ENCODE data around the gene ZMYM1. TPM values are rescaled to one million over a fixed set of nuclear protein-coding genes. Genes with fewer than 3 reads are reported as not detected.
A peak's percentile ranks its signal among the peaks of the same experiment; 100 is the strongest.

The ZMYM1 gene
- total RNA-seq, 2 experiments from 2014 or later = 6.8 to 8.9 TPM

GRCh38 chr1:35032384-35032739 lies 46.8 kb upstream of the ZMYM1 start:
- TF ChIP-seq CTCF (IDR thresholded peaks at IDR 0.05) = no peak
- peak overlapping the region; percentile 98 for H3K4me3 Mint-ChIP-seq
- intact Hi-C loops (cut with micrococcal nuclease) = loop anchor here (5.0 kb wide), 1 partner anchor 45 kb away; the partner anchor contains the start of gene ZMYM1
- H3K36me3 Mint-ChIP-seq (ENCODE audit: low read depth) = peaks cover 24% of the 10 kb centered on the region
- H3K27me3 Mint-ChIP-seq = no peaks in the 10 kb centered on the region
- H3K27ac Mint-ChIP-seq = no peak overlapping the region
- peaks cover 18% of the 10 kb centered on the region for H3K4me1 Mint-ChIP-seq (ENCODE audit: low read depth)
- no peak for ATAC-seq
- peaks cover 5% of the 10 kb centered on the region for H3K9me3 Mint-ChIP-seq
- ChIA-PET POLR2A (interaction anchor here (0.7 to 3.4 kb wide), 5 partner anchors 9 to 147 kb away, joined by 3 to 13 read pairs (median 5); partner anchors contain the start of gene TMEM35B), CTCF (interaction anchor here (2.6 to 2.7 kb wide), 3 partner anchors 13 to 172 kb away, joined by 7 to 9 read pairs (median 7); partner anchors contain the start of gene TMEM35B)
- no peak for DNase-seq

DNA sequence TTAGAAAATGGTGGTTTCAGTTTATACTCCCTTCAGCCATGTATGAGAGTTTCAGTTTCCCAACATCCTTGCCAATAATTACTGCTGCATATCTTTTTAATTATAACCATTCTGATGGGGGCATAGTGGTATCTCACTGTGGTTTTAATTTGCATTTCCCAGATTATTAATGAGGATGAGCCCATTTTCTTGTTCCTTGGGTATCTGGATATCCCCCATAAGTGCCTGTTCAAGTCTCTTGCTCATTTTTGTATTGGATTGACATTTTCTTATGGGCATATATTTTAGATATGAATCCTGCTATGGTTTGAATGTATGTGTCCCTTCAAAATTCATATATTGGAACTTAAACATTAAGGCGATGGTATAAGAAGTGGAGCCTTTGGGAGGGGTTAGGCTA lies 45.8 kb upstream of the ZMYM1 start:
- intact Hi-C loops (cut with micrococcal nuclease) = loop anchor here (5.0 kb wide), 1 partner anchor 44 kb away; the partner anchor contains the start of gene ZMYM1
- Mint-ChIP-seq H3K4me1 (ENCODE audit: low read depth) (peaks cover 17% of the 10 kb centered on the region), H3K4me3 (no peak overlapping the region), H3K9me3 (peaks cover 5% of the 10 kb centered on the region), H3K27me3 (no peaks in the 10 kb centered on the region), H3K36me3 (ENCODE audit: low read depth) (peaks cover 19% of the 10 kb centered on the region), H3K27ac (no peak overlapping the region)
- ChIA-PET CTCF (no interaction called here), POLR2A (no interaction called here)
- ATAC-seq (no peak), DNase-seq (no peak)
- TF ChIP-seq CTCF (IDR thresholded peaks at IDR 0.05) = no peak

- peaks cover 3% of the 10 kb centered on the region for H3K27me3 Mint-ChIP-seq
- TF ChIP-seq CTCF (IDR thresholded peaks at IDR 0.05) = no peak
- intact Hi-C loops (cut with micrococcal nuclease) = no loop called here
- ATAC-seq = no peak
- no peak overlapping the region for H3K4me3 Mint-ChIP-seq
- CTCF ChIA-PET = no interaction called here
- no peak overlapping the region for H3K27ac Mint-ChIP-seq
- H3K36me3 Mint-ChIP-seq (ENCODE audit: low read depth) = peaks cover 6% of the 10 kb centered on the region
- peaks cover 3% of the 10 kb centered on the region for H3K4me1 Mint-ChIP-seq (ENCODE audit: low read depth)
- no peak for DNase-seq
- H3K9me3 Mint-ChIP-seq = peaks cover 5% of the 10 kb centered on the region
- POLR2A ChIA-PET = no interaction called here
These were observed 42.6 kb upstream of the ZMYM1 start for GRCh38 chr1:35036621-35037020.

- peaks cover 6% of the 10 kb centered on the region for H3K36me3 Mint-ChIP-seq (ENCODE audit: low read depth)
- CTCF ChIA-PET = no interaction called here
- intact Hi-C loops (cut with micrococcal nuclease) = no loop called here
- H3K4me1 Mint-ChIP-seq (ENCODE audit: low read depth) = peaks cover 3% of the 10 kb centered on the region
- no peak for ATAC-seq
- no peak for DNase-seq
- POLR2A ChIA-PET = interaction anchor here (1.3 kb wide), 1 partner anchor 42 kb away, joined by 4 read pairs; the partner anchor contains the start of gene ZMYM1
- peaks cover 3% of the 10 kb centered on the region for H3K27me3 Mint-ChIP-seq
- no peak for TF ChIP-seq CTCF (IDR thresholded peaks at IDR 0.05)
- H3K27ac Mint-ChIP-seq = no peak overlapping the region
- no peak overlapping the region for H3K4me3 Mint-ChIP-seq
- H3K9me3 Mint-ChIP-seq = peaks cover 5% of the 10 kb centered on the region
These were observed 42.0 kb upstream of the ZMYM1 start for GRCh38 chr1:35037206-35037605.

DNA sequence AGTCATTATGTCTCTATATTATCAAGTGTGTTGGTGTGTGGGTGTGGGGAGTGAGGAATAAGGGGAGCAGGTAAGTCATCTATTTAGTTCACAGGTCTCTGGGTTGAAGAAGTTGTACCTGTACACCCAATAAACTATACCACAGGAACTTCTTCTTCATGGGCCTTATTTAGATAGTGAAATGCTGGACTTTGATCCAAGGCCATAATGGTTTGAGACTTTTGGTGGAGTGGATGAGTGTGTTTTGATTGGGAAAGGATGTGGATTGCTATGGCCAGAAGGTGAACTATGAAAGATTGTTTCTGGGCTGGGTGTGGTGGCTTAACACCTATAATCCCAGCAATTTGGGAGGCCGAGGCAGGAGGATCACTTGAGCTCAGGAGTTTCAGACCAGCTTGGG lies 40.5 kb upstream of the ZMYM1 start:
- no peaks in the 10 kb centered on the region for H3K36me3 Mint-ChIP-seq (ENCODE audit: low read depth)
- no peak for DNase-seq
- no peak for TF ChIP-seq CTCF (IDR thresholded peaks at IDR 0.05)
- no peak overlapping the region for H3K27ac Mint-ChIP-seq
- H3K27me3 Mint-ChIP-seq = peaks cover 3% of the 10 kb centered on the region
- no peak for ATAC-seq
- H3K4me1 Mint-ChIP-seq (ENCODE audit: low read depth) = peaks cover 3% of the 10 kb centered on the region
- intact Hi-C loops (cut with micrococcal nuclease) = no loop called here
- POLR2A ChIA-PET = no interaction called here
- no peak overlapping the region for H3K4me3 Mint-ChIP-seq
- CTCF ChIA-PET = no interaction called here
- H3K9me3 Mint-ChIP-seq = no peaks in the 10 kb centered on the region

Measured in activated CD8-positive, alpha-beta T cell treated with anti-CD3 and anti-CD28 coated beads for 36 hours (primary cell).